ENCODE data around the gene ZDHHC18.

Gene ZDHHC18

GRCh38 chr1:26855636-26856035, 29.1 kb downstream of the ZDHHC18 start:
- DNase-seq (ENCODE audit: low read depth): no peak
- H3K4me3 ChIP-seq (ENCODE audit: low read length): no peak overlapping the region
- TF ChIP-seq CTCF (conservative IDR thresholded peaks at IDR 0.05; ENCODE audit: low read length): no peak

- no peak for TF ChIP-seq CTCF (conservative IDR thresholded peaks at IDR 0.05; ENCODE audit: low read length)
- H3K4me3 ChIP-seq (ENCODE audit: low read length): no peak overlapping the region
- DNase-seq (ENCODE audit: low read depth): no peak
Measured at GRCh38 chr1:26856181-26856580, 29.7 kb downstream of the ZDHHC18 start.

GRCh38 chr1:26856604-26857469, 30.3 kb downstream of the ZDHHC18 start:
- DNase-seq (ENCODE audit: low read depth): no peak
- no peak for TF ChIP-seq CTCF (conservative IDR thresholded peaks at IDR 0.05; ENCODE audit: low read length)
- no peak overlapping the region for H3K4me3 ChIP-seq (ENCODE audit: low read length)

GRCh38 chr1:26857473-26858060, 31.1 kb downstream of the ZDHHC18 start:
- no peak overlapping the region for H3K4me3 ChIP-seq (ENCODE audit: low read length)
- DNase-seq (ENCODE audit: low read depth): no peak
- no peak for TF ChIP-seq CTCF (conservative IDR thresholded peaks at IDR 0.05; ENCODE audit: low read length)

GRCh38 chr1:26858160-26858559, 31.7 kb downstream of the ZDHHC18 start:
- H3K4me3 ChIP-seq (ENCODE audit: low read length): no peak overlapping the region
- no peak for TF ChIP-seq CTCF (conservative IDR thresholded peaks at IDR 0.05; ENCODE audit: low read length)
- peak; percentile 27 for DNase-seq (ENCODE audit: low read depth)

- DNase-seq (ENCODE audit: low read depth): no peak
- H3K4me3 ChIP-seq (ENCODE audit: low read length): no peak overlapping the region
- no peak for TF ChIP-seq CTCF (conservative IDR thresholded peaks at IDR 0.05; ENCODE audit: low read length)
Measured at GRCh38 chr1:26858891-26859640, 32.6 kb downstream of the ZDHHC18 start.
